Activated naive CD4-positive, alpha-beta T cell treated with anti-CD3 and anti-CD28 coated beads, Interleukin-2, amount 10 ng/mL, durations not matched to agents 7 days and 5 days (primary cell): ENCODE data around the gene INTU.

Experiments
- CTCF ChIA-PET: fragments of 350-600 bp; sonication (Branson Sonifier 250); formaldehyde crosslinking; loops from one replicate; lab custom pipeline; 2021; ENCODE audit warnings: antibody characterized with exemption; lab: Charles Lee
- DNase-seq: peaks from one replicate; pipeline ENCODE4 v3.0.0-alpha.2; 2020
- H3K27ac Mint-ChIP-seq: one replicate; pipeline ENCODE4 v1.8.0; 2021; ENCODE audit warnings: mild to moderate bottlenecking, moderate library complexity, mixed read lengths
- H3K27me3 Mint-ChIP-seq: one replicate; pipeline ENCODE4 v1.8.0; 2021; ENCODE audit warnings: mild to moderate bottlenecking, mixed read lengths
- H3K36me3 Mint-ChIP-seq: one replicate; pipeline ENCODE4 v1.8.0; 2021; ENCODE audit warnings: mixed read lengths
- H3K4me1 Mint-ChIP-seq: one replicate; pipeline ENCODE4 v1.8.0; 2021; ENCODE audit warnings: mixed read lengths
- H3K4me3 Mint-ChIP-seq: one replicate; pipeline ENCODE4 v1.8.0; 2021; ENCODE audit warnings: mild to moderate bottlenecking, moderate library complexity, mixed read lengths
- H3K9me3 Mint-ChIP-seq: one replicate; pipeline ENCODE4 v1.8.0; 2021; ENCODE audit warnings: mixed read lengths

Gene INTU

DNA sequence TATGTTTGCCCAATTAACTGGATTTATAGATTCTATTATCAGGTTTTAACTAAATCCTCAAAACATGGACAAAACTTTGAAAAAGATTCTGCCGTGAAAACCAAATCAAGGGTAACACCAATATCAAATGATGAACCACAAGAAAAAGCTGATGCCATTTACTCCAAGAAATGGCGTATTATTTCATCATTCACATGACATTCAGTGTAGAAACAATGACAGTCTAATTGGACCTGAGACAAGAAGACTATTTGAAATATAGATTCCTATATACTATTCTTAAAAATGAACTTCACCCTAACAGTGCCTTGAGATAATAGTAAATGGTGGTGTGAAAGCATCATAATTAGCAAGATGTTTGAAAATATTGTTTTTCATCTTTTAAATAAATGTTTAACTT, 102.2 kb downstream of the INTU start:
- no peak overlapping the region for H3K27ac Mint-ChIP-seq
- CTCF ChIA-PET = no interaction called here
- no peak for DNase-seq

DNA sequence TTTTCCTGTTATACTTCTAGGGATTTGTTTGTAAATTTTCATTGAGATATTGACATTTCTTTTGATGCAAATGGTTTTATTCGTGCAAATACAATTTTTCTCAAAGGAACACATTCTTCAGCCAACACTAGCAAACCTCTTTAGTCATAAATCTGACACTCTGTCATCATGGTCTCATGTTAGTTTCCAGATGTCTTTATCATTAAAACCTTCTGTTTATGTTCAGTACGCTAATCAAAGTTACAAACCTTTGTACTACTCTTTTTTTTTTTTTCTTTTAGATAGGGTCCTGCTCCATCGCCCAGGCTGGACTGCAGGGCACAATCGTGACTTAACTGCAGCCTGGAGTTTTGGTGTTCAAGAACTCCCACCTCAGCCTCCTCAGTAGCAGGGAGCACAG, 104.5 kb downstream of the INTU start:
- CTCF ChIA-PET = no interaction called here

More for the DNA sequence above, 102.2 kb downstream of the INTU start:
- no peaks in the 10 kb centered on the region for H3K36me3 Mint-ChIP-seq
- no peaks in the 10 kb centered on the region for H3K9me3 Mint-ChIP-seq
- H3K4me1 Mint-ChIP-seq = no peaks in the 10 kb centered on the region
- H3K27me3 Mint-ChIP-seq = no peaks in the 10 kb centered on the region
- no peak overlapping the region for H3K4me3 Mint-ChIP-seq

GRCh38 chr4:127741247-127741646, 108.5 kb downstream of the INTU start:
- no peak overlapping the region for H3K27ac Mint-ChIP-seq
- peaks cover 4% of the 10 kb centered on the region for H3K27me3 Mint-ChIP-seq
- CTCF ChIA-PET = no interaction called here
- no peak overlapping the region for H3K4me3 Mint-ChIP-seq
- H3K36me3 Mint-ChIP-seq = no peaks in the 10 kb centered on the region
- DNase-seq = no peak
- H3K4me1 Mint-ChIP-seq = no peaks in the 10 kb centered on the region
- H3K9me3 Mint-ChIP-seq = no peaks in the 10 kb centered on the region

More for the DNA sequence above, 104.5 kb downstream of the INTU start:
- no peak overlapping the region for H3K4me3 Mint-ChIP-seq
- H3K9me3 Mint-ChIP-seq = no peaks in the 10 kb centered on the region
- no peak overlapping the region for H3K27ac Mint-ChIP-seq
- no peak for DNase-seq
- no peaks in the 10 kb centered on the region for H3K4me1 Mint-ChIP-seq
- no peaks in the 10 kb centered on the region for H3K36me3 Mint-ChIP-seq
- H3K27me3 Mint-ChIP-seq = no peaks in the 10 kb centered on the region

- H3K27ac Mint-ChIP-seq = no peak overlapping the region
- DNase-seq = no peak
- no peaks in the 10 kb centered on the region for H3K36me3 Mint-ChIP-seq
- peaks cover 4% of the 10 kb centered on the region for H3K27me3 Mint-ChIP-seq
- no peaks in the 10 kb centered on the region for H3K4me1 Mint-ChIP-seq
- no peak overlapping the region for H3K4me3 Mint-ChIP-seq
- peaks cover 6% of the 10 kb centered on the region for H3K9me3 Mint-ChIP-seq
- CTCF ChIA-PET = no interaction called here
Observed at GRCh38 chr4:127747883-127748282, 115.1 kb downstream of the INTU start.

GRCh38 chr4:127748957-127749356, 116.2 kb downstream of the INTU start:
- CTCF ChIA-PET = no interaction called here

DNA sequence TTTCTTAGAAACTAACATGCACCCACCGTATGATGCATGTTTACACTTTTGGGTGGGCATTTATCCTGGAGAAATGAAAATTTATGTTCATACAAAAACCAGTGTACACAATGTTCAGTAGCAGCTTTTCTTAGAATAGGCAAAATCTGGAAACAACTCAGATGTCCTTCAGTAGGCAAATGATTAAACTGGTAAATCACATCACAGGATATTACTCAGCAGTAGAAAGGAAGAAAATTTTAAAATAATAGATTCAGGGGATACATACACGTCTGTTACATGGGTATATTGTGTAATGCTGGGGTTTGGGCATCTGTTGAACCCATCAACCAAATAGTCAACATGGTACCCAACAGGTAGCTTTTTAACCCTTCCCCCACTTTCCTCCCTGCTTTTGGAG, 124.1 kb downstream of the INTU start:
- no peaks in the 10 kb centered on the region for H3K36me3 Mint-ChIP-seq
- H3K4me1 Mint-ChIP-seq = no peaks in the 10 kb centered on the region
- no peak for DNase-seq
- H3K27ac Mint-ChIP-seq = no peak overlapping the region
- no peaks in the 10 kb centered on the region for H3K27me3 Mint-ChIP-seq
- H3K4me3 Mint-ChIP-seq = no peak overlapping the region
- CTCF ChIA-PET = no interaction called here
- no peaks in the 10 kb centered on the region for H3K9me3 Mint-ChIP-seq

More at GRCh38 chr4:127748957-127749356, 116.2 kb downstream of the INTU start:
- Mint-ChIP-seq H3K27me3 (peaks cover 4% of the 10 kb centered on the region), H3K36me3 (no peaks in the 10 kb centered on the region), H3K27ac (no peak overlapping the region), H3K4me3 (no peak overlapping the region), H3K9me3 (peaks cover 6% of the 10 kb centered on the region), H3K4me1 (no peaks in the 10 kb centered on the region)
- DNase-seq = no peak

GRCh38 chr4:127759228-127759820, 126.6 kb downstream of the INTU start:
- no peaks in the 10 kb centered on the region for H3K9me3 Mint-ChIP-seq

DNA sequence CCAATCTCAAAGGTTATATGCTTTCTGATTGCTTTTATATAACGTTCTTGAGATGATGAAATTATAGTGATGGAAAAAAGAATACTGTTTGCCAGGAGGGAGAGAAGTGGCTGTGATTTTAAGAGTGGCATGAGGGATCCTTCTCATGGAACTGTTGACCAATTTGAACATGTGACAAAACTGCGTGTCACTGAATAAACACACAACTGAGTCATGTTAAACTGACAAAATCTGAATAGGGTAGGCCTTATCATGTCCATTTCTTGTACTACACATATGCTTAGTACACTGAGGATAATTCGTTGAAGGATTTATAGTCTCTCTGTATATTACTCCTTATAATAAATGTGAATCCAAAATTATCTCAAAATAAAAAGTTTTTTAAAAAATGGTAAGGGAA, 127.1 kb downstream of the INTU start:
- Mint-ChIP-seq H3K36me3 (no peaks in the 10 kb centered on the region), H3K27ac (no peak overlapping the region), H3K4me1 (no peaks in the 10 kb centered on the region), H3K27me3 (no peaks in the 10 kb centered on the region), H3K4me3 (no peak overlapping the region), H3K9me3 (no peaks in the 10 kb centered on the region)
- DNase-seq = no peak
- CTCF ChIA-PET = interaction anchor here (0.7 kb wide), 1 partner anchor 9 kb away, joined by 3 read pairs; no protein-coding TSS in a partner anchor

More at GRCh38 chr4:127759228-127759820, 126.6 kb downstream of the INTU start:
- no peak for DNase-seq
- no peak overlapping the region for H3K4me3 Mint-ChIP-seq
- H3K4me1 Mint-ChIP-seq = no peaks in the 10 kb centered on the region
- no peaks in the 10 kb centered on the region for H3K36me3 Mint-ChIP-seq
- no peaks in the 10 kb centered on the region for H3K27me3 Mint-ChIP-seq
- H3K27ac Mint-ChIP-seq = no peak overlapping the region
- CTCF ChIA-PET = no interaction called here

- Mint-ChIP-seq H3K36me3 (no peaks in the 10 kb centered on the region), H3K9me3 (no peaks in the 10 kb centered on the region), H3K27ac (no peak overlapping the region), H3K4me1 (no peaks in the 10 kb centered on the region), H3K27me3 (peaks cover 8% of the 10 kb centered on the region), H3K4me3 (no peak overlapping the region)
- CTCF ChIA-PET = interaction anchor here (0.6 to 1.1 kb wide), 2 partner anchors 157 to 227 kb away, joined by 4 read pairs; no protein-coding TSS in a partner anchor
- DNase-seq = no peak
Observed at GRCh38 chr4:127771535-127772275, 138.9 kb downstream of the INTU start.

DNA sequence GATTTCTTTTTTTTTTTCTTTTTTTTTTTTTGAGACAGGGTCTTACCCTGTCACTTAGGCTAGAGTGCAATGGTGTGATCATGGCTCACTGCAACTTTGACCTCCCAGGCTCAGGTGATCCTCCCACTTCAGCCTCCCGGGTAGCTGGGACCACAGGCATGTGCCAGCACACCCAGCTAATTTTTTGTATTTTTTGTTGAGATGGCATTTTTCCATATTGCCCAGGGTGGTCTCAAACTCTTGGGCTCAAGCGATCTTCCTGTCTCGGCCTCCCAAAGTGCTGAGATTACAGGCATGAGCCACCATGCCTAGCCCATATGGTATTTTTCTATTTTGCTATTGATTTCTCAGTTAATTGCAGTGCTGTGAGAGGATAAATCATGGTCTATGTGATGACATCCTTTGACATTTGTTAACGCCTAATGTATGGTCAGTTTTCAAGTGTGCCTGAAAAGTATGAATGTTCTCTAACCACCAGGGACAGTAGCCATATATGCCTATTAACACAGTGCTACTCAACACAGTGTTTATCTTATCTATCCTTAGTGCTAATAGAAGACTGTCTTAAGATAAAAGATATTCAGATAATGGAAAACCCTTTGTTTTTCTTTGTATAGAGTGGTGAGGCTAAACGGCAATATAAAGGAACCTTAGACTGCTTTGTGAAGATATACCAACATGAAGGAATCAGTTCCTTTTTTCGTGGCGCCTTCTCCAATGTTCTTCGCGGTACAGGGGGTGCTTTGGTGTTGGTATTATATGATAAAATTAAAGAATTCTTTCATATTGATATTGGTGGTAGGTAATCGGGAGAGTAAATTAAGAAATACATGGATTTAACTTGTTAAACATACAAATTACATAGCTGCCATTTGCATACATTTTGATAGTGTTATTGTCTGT, 140.3 kb downstream of the INTU start:
- DNase-seq = no peak
- CTCF ChIA-PET = interaction anchor here (1.1 kb wide), 1 partner anchor 226 kb away, joined by 4 read pairs; no protein-coding TSS in a partner anchor
- no peaks in the 10 kb centered on the region for H3K36me3 Mint-ChIP-seq
- H3K4me3 Mint-ChIP-seq = no peak overlapping the region
- H3K4me1 Mint-ChIP-seq = no peaks in the 10 kb centered on the region
- no peaks in the 10 kb centered on the region for H3K9me3 Mint-ChIP-seq
- H3K27me3 Mint-ChIP-seq = peaks cover 12% of the 10 kb centered on the region
- no peak overlapping the region for H3K27ac Mint-ChIP-seq

DNA sequence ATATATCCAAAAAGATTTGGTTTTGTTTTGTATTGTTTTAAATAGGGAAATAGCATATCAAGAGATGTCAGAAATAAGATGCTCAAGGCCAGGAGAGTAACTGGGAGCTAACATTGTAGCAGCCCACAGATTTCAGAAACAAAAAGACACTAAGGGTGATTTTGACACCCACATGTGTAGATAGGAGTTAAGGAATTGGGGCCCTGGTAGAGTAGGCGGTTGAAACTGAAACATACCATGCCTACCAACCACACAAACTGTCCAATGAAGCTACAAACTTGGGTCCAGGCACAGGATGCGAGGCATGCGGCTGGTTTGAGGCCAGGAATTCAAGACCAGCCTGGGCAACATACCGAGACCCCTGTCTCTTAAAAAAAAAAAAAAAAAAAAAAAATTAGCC, 143.1 kb downstream of the INTU start:
- Mint-ChIP-seq H3K36me3 (no peaks in the 10 kb centered on the region), H3K4me3 (no peak overlapping the region), H3K4me1 (no peaks in the 10 kb centered on the region), H3K27ac (no peak overlapping the region), H3K9me3 (no peaks in the 10 kb centered on the region), H3K27me3 (peaks cover 31% of the 10 kb centered on the region)
- DNase-seq = no peak
- CTCF ChIA-PET = no interaction called here
